NCI-H2171 (cell line): Measurements from ENCODE around the gene POU2F3.
"Not testable (repeated sequence)": the region's sequence is repeated elsewhere in the genome, so short reads cannot be mapped to it uniquely, and the experiment has no call there.

Source experiments
- DNase-seq: peaks from one replicate; lab custom pipeline; 2025; lab: John Stamatoyannopoulos, UW

The POU2F3 gene

DNA sequence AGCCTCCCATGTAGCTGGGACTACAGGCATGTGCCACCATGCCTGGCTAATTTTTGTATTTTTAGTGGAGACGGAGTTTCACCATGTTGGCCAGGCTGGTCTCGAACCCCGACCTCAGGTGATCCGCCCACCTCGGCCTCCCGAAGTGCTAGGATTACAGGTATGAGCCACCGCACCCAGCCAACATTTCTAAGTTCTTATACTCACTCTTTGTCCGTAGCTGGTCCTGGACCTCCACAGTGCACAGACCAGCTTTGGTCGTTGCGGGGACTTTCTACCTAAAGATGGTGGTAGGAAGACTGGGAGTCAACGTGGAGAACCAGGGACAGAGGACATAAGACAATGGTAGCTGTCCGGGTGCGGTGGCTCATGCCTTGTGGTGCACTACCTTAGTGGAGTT is 13.4 kb downstream of the POU2F3 start:
- DNase-seq = not testable (repeated sequence)

- DNase-seq = no peak
Observed at GRCh38 chr11:120254788-120255518, 15.0 kb downstream of the POU2F3 start.

DNA sequence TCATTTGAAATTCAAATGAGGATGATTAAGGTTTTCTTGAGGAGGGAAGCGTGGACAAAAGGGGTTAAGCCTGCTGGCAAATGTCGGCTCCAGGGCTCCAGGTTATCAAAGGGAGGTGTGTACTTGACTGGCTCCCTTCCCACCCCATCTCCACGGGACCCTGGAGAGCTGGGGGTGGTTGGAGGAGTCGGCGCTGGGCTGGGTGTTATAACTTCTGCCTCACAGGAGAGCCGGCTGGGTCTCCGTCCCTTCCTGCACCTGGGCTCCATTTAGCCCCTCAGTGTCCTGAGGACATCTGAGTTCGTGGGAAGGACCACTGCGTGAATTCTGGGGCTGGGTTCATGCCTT is 15.6 kb downstream of the POU2F3 start:
- no peak for DNase-seq

DNA sequence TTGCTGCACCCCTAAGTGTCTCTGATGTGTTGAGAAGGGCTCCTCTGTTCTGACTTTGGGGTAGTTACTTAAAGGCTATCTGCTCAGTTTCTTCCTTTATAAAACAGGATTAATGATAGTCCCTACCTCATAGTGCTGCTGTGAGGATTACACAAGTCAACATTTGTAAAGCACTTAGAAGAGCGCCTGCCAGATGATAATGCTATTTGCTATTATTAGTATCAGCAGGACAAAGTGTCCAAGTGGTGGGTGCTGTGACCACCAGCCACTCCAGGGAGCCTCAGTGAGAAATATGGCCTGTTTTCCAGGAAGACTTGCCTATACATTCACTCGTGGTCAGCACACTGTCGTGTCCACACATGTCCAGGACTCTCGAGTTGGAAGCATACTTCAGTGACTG is 16.2 kb downstream of the POU2F3 start:
- no peak for DNase-seq

DNA sequence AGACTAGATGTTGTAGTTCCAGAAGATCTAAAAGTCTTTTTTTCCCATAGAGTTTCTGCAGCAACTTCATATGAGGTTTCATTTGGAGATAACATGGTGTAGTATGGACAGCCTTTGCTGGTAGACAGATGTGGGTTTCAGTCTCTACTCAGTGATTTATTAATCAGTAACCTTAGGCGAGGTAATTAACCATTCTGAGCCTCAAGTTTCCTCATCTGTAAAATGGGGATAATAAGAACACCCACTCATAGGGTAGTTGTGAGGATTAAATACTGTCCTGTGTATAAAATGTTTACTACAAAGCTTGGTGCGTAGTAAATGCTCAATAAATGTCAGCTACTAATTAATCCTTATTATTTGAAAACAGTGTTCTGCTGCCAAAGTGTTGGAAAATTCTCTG is 16.8 kb downstream of the POU2F3 start:
- no peak for DNase-seq

DNA sequence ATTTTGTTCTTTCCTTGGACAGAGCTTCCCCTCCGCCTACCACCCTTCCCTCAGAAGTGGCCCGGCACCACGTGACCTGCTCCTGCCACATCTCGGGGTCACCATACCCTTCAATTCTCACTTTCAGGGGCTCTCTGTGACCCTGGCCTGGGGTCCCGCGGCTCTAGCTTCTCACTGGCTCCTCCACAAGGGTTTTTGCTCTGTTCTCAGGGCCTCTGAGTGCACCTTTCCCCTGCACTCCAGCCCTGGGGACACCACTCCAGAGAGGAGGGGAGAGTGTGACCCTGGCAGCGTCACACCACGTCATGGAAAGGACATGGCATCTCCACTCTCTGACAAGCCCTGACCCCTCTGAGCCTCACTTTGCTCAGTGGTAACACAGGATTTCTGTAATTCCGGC is 17.4 kb downstream of the POU2F3 start:
- no peak for DNase-seq

GRCh38 chr11:120258661-120259060 is 18.7 kb downstream of the POU2F3 start:
- DNase-seq = no peak

DNA sequence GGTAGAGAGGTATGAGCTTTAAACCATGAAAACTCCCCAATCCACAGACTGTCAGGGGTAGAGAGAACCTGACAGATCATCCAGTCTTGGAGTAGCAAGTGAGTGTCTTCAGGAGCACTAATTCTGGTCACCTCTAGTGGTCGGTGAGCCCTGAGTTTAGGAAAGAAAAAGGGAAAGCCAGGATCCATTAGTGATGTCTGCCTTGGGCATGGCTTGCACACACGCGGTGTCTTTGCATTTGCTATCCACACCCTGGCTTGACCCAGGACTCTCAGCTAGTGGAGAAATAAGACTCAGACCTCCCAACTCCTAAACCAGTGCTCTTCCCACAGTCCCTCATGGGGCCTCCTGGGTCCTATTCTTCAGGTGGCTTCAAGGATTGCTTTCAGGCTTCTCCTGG is 19.3 kb downstream of the POU2F3 start:
- no peak for DNase-seq

DNA sequence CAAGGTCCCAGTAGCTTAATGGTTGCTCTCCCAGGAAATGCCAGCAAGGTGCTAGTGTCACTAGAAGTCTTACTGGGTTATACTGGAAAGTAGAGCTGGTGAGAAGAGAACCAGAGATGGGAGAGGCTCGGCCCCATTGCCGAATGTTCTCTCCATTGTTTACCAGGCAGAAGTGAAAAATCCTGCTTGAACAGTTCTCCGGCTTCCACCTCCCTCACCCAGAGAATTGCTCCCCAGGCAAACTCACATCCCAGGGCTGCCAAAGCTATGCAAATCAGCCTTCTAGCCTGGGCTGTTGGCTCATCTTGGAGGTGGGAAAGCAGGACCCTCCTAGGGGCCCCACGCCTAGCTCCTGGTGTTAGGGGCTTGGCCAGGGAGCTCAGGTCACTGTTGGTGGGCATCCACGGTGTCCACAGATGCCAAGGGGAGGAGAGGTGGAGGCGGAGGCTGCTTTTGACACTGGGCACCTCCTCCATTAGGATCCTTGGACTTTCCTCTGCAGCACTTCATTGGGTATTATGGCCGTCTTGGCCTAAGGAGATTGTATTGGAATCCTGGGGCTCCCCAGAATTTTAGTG is 20.1 kb downstream of the POU2F3 start:
- DNase-seq = no peak

DNA sequence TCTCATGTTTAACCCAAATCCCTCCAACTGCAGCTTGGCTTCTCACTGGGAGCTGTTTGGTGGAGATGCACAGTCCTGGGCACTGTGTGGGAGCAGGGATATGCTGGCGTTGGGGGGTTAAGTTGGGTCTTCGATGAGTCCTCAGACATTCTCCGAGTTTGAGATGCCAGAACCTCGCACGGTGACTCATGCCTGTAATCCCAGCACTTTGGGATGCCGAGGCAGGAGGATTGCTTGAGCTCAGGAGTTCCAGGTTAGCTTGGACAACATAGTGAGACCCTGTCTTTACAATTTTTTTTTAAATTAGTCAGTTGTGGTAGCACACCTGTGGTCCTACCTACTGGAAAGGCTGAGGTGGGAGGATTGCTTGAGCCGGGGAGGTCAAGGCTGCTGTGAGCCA is 20.7 kb downstream of the POU2F3 start:
- no peak for DNase-seq

DNA sequence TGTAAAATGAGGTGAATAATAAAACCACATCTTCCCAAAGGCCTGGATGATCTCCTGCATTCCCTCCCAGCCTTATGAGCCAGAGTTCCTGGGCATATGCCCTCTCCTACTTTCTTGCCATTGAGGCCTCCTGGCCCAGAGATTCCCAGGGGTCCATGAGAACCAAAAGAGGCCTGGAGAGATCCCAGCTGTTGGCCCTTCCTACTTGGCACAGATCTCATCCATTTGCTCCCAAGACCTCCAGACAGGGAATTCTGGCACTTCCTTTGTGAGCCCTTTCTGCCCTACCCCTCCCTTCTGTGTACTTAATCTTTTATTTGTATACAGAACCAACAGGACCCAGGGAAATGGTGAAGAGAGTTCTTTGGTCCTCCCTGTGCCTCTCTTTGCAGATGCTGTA is 21.4 kb downstream of the POU2F3 start:
- no peak for DNase-seq

DNA sequence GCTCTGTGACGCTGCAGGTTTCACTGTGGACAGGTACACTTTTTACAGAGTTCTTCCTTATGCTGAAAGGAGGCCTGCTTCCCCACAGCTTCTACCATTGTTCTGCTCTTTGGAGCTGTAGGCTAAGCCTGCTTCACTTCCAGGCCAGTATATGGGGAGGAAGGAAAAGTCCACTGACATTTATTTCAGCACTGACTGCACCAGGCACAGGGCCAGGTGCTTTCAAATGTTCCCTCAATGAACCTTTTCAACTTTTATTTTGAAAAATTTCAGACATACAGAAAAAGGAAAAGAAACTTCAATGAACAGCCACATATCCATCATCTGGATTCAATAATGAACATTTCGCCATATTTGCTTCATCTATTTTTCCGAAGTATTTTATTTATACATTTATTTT is 22.0 kb downstream of the POU2F3 start:
- DNase-seq = no peak

GRCh38 chr11:120267319-120267718 is 27.4 kb downstream of the POU2F3 start:
- no peak for DNase-seq

DNA sequence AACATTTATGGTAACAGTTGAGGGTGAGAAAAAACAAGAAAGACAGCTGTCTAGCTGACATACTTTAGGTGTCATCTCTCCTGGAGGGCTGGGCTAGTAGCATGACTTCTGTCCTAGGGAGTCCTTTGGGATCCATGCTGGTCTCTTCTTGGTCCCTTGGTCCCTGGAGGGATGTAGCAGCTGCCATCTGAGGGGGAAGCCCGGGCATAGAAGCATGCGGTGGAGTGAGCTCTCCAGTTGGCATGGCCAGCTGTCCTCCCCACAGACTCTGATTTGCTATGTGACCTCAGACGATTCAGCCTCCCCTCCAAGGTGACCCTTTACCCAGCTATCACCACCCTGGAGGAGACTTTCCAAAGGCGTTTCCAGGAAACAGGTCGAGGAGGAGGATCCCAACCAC is 28.7 kb downstream of the POU2F3 start:
- DNase-seq = no peak

GRCh38 chr11:120270386-120270785 is 30.4 kb downstream of the POU2F3 start:
- no peak for DNase-seq

- no peak for DNase-seq
Observed at GRCh38 chr11:120271672-120272071, 31.7 kb downstream of the POU2F3 start.

DNA sequence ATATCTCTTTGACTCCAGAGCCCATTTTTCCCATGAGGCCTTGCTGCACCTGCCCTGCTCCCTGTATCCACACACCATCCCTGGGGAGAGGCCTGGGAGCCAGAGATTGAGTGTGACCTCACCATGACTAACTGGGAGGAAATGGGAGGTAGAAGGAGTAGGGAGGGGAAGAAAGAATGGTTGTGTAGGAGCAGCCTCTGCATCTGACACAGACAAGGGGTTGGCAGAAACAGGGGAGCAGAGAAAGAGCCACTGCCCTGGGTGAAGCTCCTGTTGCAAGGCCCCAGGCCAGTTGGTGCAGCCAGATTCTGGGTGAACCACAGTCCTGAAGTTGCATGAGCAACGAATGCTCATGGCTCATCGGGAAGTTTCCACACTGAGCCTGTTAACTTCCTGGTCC is 32.4 kb downstream of the POU2F3 start:
- no peak for DNase-seq

- no peak for DNase-seq
Observed at GRCh38 chr11:120273432-120273831, 33.5 kb downstream of the POU2F3 start.

GRCh38 chr11:120273956-120274355 is 34.0 kb downstream of the POU2F3 start:
- not testable (repeated sequence) for DNase-seq

DNA sequence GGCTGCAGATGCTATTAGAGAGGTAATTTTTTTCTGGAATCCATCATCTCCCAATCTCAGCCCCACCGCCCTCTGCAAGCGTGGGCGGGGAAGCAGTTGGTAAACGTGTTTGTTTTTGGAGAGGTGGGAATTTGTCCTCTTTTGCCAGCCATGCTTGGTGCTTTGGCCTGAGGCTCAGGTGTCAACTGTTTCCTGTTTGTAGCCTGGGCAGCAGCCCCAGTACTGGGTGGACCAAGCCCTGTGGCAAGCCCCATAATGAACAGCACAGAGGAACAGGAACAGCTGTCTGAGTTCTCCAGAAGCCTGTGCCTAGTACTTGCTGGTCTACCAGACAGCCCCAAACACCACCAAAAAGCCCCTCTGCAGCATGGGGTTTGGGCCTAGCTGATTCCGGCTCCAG is 39.6 kb downstream of the POU2F3 start:
- no peak for DNase-seq

- DNase-seq = no peak
Observed at GRCh38 chr11:120280600-120281051, 40.7 kb downstream of the POU2F3 start.

GRCh38 chr11:120281143-120281795 is 41.3 kb downstream of the POU2F3 start:
- DNase-seq = no peak

- no peak for DNase-seq
Observed at GRCh38 chr11:120283124-120283523, 43.2 kb downstream of the POU2F3 start.

- DNase-seq = no peak
Observed at GRCh38 chr11:120284272-120284671, 44.3 kb downstream of the POU2F3 start.
